IMR-90 (cell line): Measurements from ENCODE around the gene CFAP92. TPM values are rescaled to one million over a fixed set of nuclear protein-coding genes. Genes with fewer than 3 reads are reported as not detected.
A peak's percentile ranks its signal among the peaks of the same experiment; 100 is the strongest.

Experiments used
- ATAC-seq: fragments of 200-7000 bp; cut with Tn5 transposase; 2 replicates; pipeline ENCODE4 v1.9.1; 2020; ENCODE audit warnings: low read depth, mild to moderate bottlenecking, moderate library complexity
- BruUV-seq: library from RNA; stranded (reverse); fragments of 400-500 nt; replicated peaks from 2 replicates; lab custom pipeline; 2021; lab: Mats Ljungman, UMichigan
- CTCF ChIA-PET: fragments of 300-600 bp; formaldehyde crosslinking; extraction: SDS; loops from one replicate; lab custom pipeline; 2021; ENCODE audit warnings: antibody characterized with exemption; lab: Yijun Ruan, JAX
- POLR2A ChIA-PET: fragments of 300-600 bp; sonication (Branson Sonifier 250); formaldehyde crosslinking; loops from one replicate; lab custom pipeline; 2022; ENCODE audit warnings: antibody characterized with exemption; ENCODE audit not compliant: unreplicated experiment; lab: Charles Lee
- DNase-seq: peaks from one replicate; pipeline ENCODE4 v3.0.0; 2013
- H2AFZ ChIP-seq: replicated peaks from 2 replicates; pipeline ENCODE3; 2013; ENCODE audit warnings: low read length, mild to moderate bottlenecking; ENCODE audit not compliant: poor library complexity
- H2AK5ac ChIP-seq: 2 replicates; pipeline ENCODE4 v1.6.1; 2013; ENCODE audit warnings: low read depth, low read length, inconsistent platforms
- H2AK9ac ChIP-seq: replicated peaks from 2 replicates; pipeline ENCODE3; 2013; ENCODE audit warnings: mild to moderate bottlenecking, low read depth, low read length, moderate library complexity; ENCODE audit not compliant: poor library complexity
- H2BK120ac ChIP-seq: 2 replicates; pipeline ENCODE4 v1.6.1; 2013; ENCODE audit warnings: low read depth, low read length, inconsistent platforms
- H2BK15ac ChIP-seq: 3 replicates; pipeline ENCODE4 v1.6.1; 2013; ENCODE audit warnings: low read depth, low read length, inconsistent platforms
- H2BK20ac ChIP-seq: 2 replicates; pipeline ENCODE4 v1.6.1; 2013; ENCODE audit warnings: low read depth, mild to moderate bottlenecking, inconsistent platforms, low read length, moderate library complexity
- H2BK5ac ChIP-seq: 2 replicates; pipeline ENCODE4 v1.6.1; 2013; ENCODE audit warnings: mild to moderate bottlenecking, low read depth, low read length, inconsistent platforms; ENCODE audit not compliant: poor library complexity, severe bottlenecking
- H3K14ac ChIP-seq: replicated peaks from 2 replicates; pipeline ENCODE4 v1.6.1; 2013; ENCODE audit warnings: low read depth, low read length, inconsistent platforms
- H3K18ac ChIP-seq: 2 replicates; pipeline ENCODE4 v1.6.1; 2013; ENCODE audit warnings: low read depth, low read length, control low read depth
- H3K23ac ChIP-seq: 2 replicates; pipeline ENCODE4 v1.6.1; 2013; ENCODE audit warnings: low read depth, low read length, inconsistent platforms
- H3K27ac ChIP-seq: 2 replicates; pipeline ENCODE4 v1.5.1; 2013; ENCODE audit warnings: mild to moderate bottlenecking, control low read depth, low read length; ENCODE audit not compliant: insufficient read depth
- H3K27me3 ChIP-seq: 2 replicates; pipeline ENCODE4 v1.6.1; 2013; ENCODE audit warnings: low read length; ENCODE audit not compliant: control insufficient read depth, insufficient read depth
- H3K36me3 ChIP-seq: 2 replicates; pipeline ENCODE4 v1.6.1; 2013; ENCODE audit warnings: low read length, mixed read lengths; ENCODE audit not compliant: control insufficient read depth, insufficient read depth
- H3K4ac ChIP-seq: 2 replicates; pipeline ENCODE4 v1.6.1; 2013; ENCODE audit warnings: low read depth, low read length, inconsistent platforms
- H3K4me1 ChIP-seq: 2 replicates; pipeline ENCODE4 v1.6.1; 2013; ENCODE audit warnings: low read length, mixed read lengths; ENCODE audit not compliant: control insufficient read depth, insufficient read depth
- H3K4me2 ChIP-seq: 2 replicates; pipeline ENCODE4 v1.6.1; 2013; ENCODE audit warnings: low read depth, mild to moderate bottlenecking, control low read depth, low read length, moderate library complexity
- H3K4me3 ChIP-seq: 2 replicates; pipeline ENCODE4 v1.5.1; 2013; ENCODE audit warnings: low read depth, mild to moderate bottlenecking, control low read depth, low read length, moderate library complexity; ENCODE audit not compliant: insufficient read depth
- H3K56ac ChIP-seq: 2 replicates; pipeline ENCODE4 v1.6.1; 2013; ENCODE audit warnings: low read length, inconsistent platforms; ENCODE audit not compliant: insufficient read depth; ENCODE audit errors: extremely low read depth
- H3K79me1 ChIP-seq, 2 experiments: 2 replicates each; pipeline ENCODE4 v1.6.1; 2013; ENCODE audit warnings: low read length in 2 of 2, inconsistent platforms in 1 of 2, low read depth in 1 of 2
- H3K9ac ChIP-seq: 2 replicates; pipeline ENCODE4 v1.6.1; 2013; ENCODE audit warnings: low read depth, low read length, control low read depth
- H3K9me1 ChIP-seq: 2 replicates; pipeline ENCODE4 v1.6.1; 2013; ENCODE audit warnings: low read length, inconsistent platforms; ENCODE audit not compliant: insufficient read depth
- H3K9me3 ChIP-seq: 2 replicates; pipeline ENCODE4 v1.6.1; 2013; ENCODE audit warnings: low read length; ENCODE audit not compliant: control insufficient read depth, insufficient read depth
- H4K20me1 ChIP-seq: 2 replicates; pipeline ENCODE4 v1.6.1; 2013; ENCODE audit warnings: low read length, inconsistent platforms; ENCODE audit not compliant: insufficient read depth
- H4K5ac ChIP-seq: 2 replicates; pipeline ENCODE4 v1.6.1; 2013; ENCODE audit warnings: mild to moderate bottlenecking, low read depth, low read length, control low read depth
- H4K8ac ChIP-seq, 2 experiments: 2 replicates each; pipeline ENCODE4 v1.6.1; 2013; ENCODE audit warnings: low read depth in 2 of 2, low read length in 2 of 2, control low read depth in 1 of 2, inconsistent platforms in 1 of 2
- H4K91ac ChIP-seq: 2 replicates; pipeline ENCODE4 v1.6.1; 2013; ENCODE audit warnings: low read depth, low read length, inconsistent platforms; ENCODE audit not compliant: insufficient read depth
- FOS ChIP-seq: fragments of 150-350 bp; IDR thresholded peaks from 2 replicates; pipeline ENCODE4 v1.6.1; 2016; ENCODE audit warnings: low read depth, low read length
- RFX5 ChIP-seq: IDR thresholded peaks from 2 replicates; pipeline ENCODE4 v1.8.0; 2012; ENCODE audit warnings: low read depth, mild to moderate bottlenecking, low read length, moderate library complexity
- SMC3 ChIP-seq: fragments of 150-350 bp; IDR thresholded peaks from 2 replicates; pipeline ENCODE4 v1.6.1; 2016; ENCODE audit warnings: low read depth, mild to moderate bottlenecking, antibody characterized with exemption, low read length, moderate library complexity
- WGBS, 2 experiments: methylation state at CpG; one replicate each; pipeline versions ENCODE4 v1.1.5 to v1.1.7; 2013; ENCODE audit warnings: missing lambda C conversion rate in 2 of 2; ENCODE audit not compliant: insufficient read length in 1 of 2; ENCODE audit errors: extremely low coverage in 2 of 2; 5-methylcytosine and 5-hydroxymethylcytosine counted together
- dilution Hi-C: fragments of 300-500 bp; cut with HindIII; formaldehyde crosslinking; loops from one replicate; pipeline ENCODE4 v1.14.3; 2018; ENCODE audit warnings: low sequenced_read_pairs; ENCODE audit not compliant: unreplicated experiment
- in situ Hi-C: fragments of 300-500 bp; cut with MboI; formaldehyde crosslinking; loops from 3 replicates; pipeline ENCODE4 v1.14.3; 2019; ENCODE audit warnings: low sequenced_read_pairs, inconsistent platforms, mixed read lengths
- intact Hi-C: fragments of 100-400 bp; cut with micrococcal nuclease; formaldehyde crosslinking; loops from 2 replicates; pipeline ENCODE4 v1.10.0; 2022
- polyA plus RNA-seq, 3 experiments: library from polyadenylated mRNA; depleted of rRNA; stranded (reverse); fragments of >200 nt; gene quantifications; 2 replicates each; pipeline ENCODE4 v1.2.3, GENCODE V29; 2012; ENCODE audit warnings: low replicate concordance in 1 of 3
- total RNA-seq: library from RNA; depleted of rRNA; stranded (reverse); fragments of >200 nt; gene quantifications from 2 replicates; pipeline ENCODE4 v1.2.3, GENCODE V29; 2012

The CFAP92 gene
- total and polyA plus RNA-seq, 2 of the 4 experiments (the other 2 are of a cell fraction), result not detected

DNA sequence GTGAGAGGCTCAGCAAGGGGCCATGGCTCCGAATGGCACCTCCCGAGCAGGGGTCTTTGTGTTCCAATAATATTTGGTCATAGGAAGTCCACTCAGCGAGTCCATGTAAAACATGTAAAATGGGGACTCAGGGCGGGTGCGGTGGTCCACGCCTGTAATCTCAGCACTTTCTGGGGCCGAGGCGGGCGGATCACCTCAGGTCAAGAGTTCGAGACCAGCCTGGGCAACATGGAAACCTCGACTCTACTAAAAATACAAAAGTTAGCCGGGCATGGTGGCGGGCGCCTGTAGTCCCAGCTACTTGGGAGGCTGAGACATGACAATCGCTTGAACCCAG, 33.6 kb upstream of the CFAP92 start:
- peak overlapping the region; percentile 54 for H2AFZ ChIP-seq
- no peak overlapping the region for H3K9ac ChIP-seq
- no peaks in the 10 kb centered on the region for H3K79me1 ChIP-seq
- H4K91ac ChIP-seq, result no peak overlapping the region
- H3K4me2 ChIP-seq, result no peak overlapping the region
- TF ChIP-seq FOS (no peak), SMC3 (no peak), RFX5 (no peak)
- intact Hi-C loops (no loop called here), dilution Hi-C loops (no loop called here), in situ Hi-C loops (no loop called here)
- H4K8ac ChIP-seq, result no peak overlapping the region
- H3K23ac ChIP-seq, result no peak overlapping the region
- peaks cover 6% of the 10 kb centered on the region; the same call in 1 of the 2 replicates for H3K9me3 ChIP-seq
- no peak overlapping the region for H2BK20ac ChIP-seq
- no peak overlapping the region for H2AK9ac ChIP-seq
- ATAC-seq, result no peak
- H4K5ac ChIP-seq, result no peak overlapping the region
- H2BK15ac ChIP-seq, result no peak overlapping the region
- H2AK5ac ChIP-seq, result no peak overlapping the region
- ChIA-PET POLR2A (no interaction called here), CTCF (interaction anchor here (0.6 to 0.9 kb wide), 2 partner anchors 19 to 75 kb away, joined by 3 to 6 read pairs; no protein-coding TSS in a partner anchor)
- peaks cover 11% of the 10 kb centered on the region for H3K4me1 ChIP-seq
- no peaks in the 10 kb centered on the region for H4K20me1 ChIP-seq
- H3K18ac ChIP-seq, result no peak overlapping the region
- H3K4me3 ChIP-seq, result no peak overlapping the region
- no peaks in the 10 kb centered on the region for H3K9me1 ChIP-seq
- no peak overlapping the region for H3K56ac ChIP-seq
- H3K36me3 ChIP-seq, result no peaks in the 10 kb centered on the region
- no peak overlapping the region for H3K14ac ChIP-seq
- BruUV-seq, result no TSS peak
- no peak overlapping the region for H3K4ac ChIP-seq
- no peak overlapping the region for H3K27ac ChIP-seq
- no peak overlapping the region for H2BK5ac ChIP-seq
- no peak overlapping the region for H2BK120ac ChIP-seq
- H3K27me3 ChIP-seq, result peaks cover 38% of the 10 kb centered on the region
- DNase-seq, result no peak
- 82% methylated on average over 8 of the region's 15 CpGs; no CpG with 5 or more reads in 1 of the 2 experiments for WGBS, 2 experiments
